IMR-90 (cell line): ENCODE measurements around the gene CDH12. TPM values are rescaled to one million over a fixed set of nuclear protein-coding genes. Genes with fewer than 3 reads are reported as not detected.

Experiments
- ATAC-seq: fragments of 200-7000 bp; cut with Tn5 transposase; 2 replicates; pipeline ENCODE4 v1.9.1; 2020; ENCODE audit warnings: low read depth, mild to moderate bottlenecking, moderate library complexity
- BruUV-seq: library from RNA; stranded (reverse); fragments of 400-500 nt; replicated peaks from 2 replicates; lab custom pipeline; 2021; lab: Mats Ljungman, UMichigan
- CTCF ChIA-PET: fragments of 300-600 bp; formaldehyde crosslinking; extraction: SDS; loops from one replicate; lab custom pipeline; 2021; ENCODE audit warnings: antibody characterized with exemption; lab: Yijun Ruan, JAX
- POLR2A ChIA-PET: fragments of 300-600 bp; sonication (Branson Sonifier 250); formaldehyde crosslinking; loops from one replicate; lab custom pipeline; 2022; ENCODE audit warnings: antibody characterized with exemption; ENCODE audit not compliant: unreplicated experiment; lab: Charles Lee
- DNase-seq: peaks from one replicate; pipeline ENCODE4 v3.0.0; 2013
- H2AFZ ChIP-seq: replicated peaks from 2 replicates; pipeline ENCODE3; 2013; ENCODE audit warnings: low read length, mild to moderate bottlenecking; ENCODE audit not compliant: poor library complexity
- H2AK5ac ChIP-seq: 2 replicates; pipeline ENCODE4 v1.6.1; 2013; ENCODE audit warnings: low read depth, low read length, inconsistent platforms
- H2AK9ac ChIP-seq: replicated peaks from 2 replicates; pipeline ENCODE3; 2013; ENCODE audit warnings: mild to moderate bottlenecking, low read depth, low read length, moderate library complexity; ENCODE audit not compliant: poor library complexity
- H2BK120ac ChIP-seq: 2 replicates; pipeline ENCODE4 v1.6.1; 2013; ENCODE audit warnings: low read depth, low read length, inconsistent platforms
- H2BK15ac ChIP-seq: 3 replicates; pipeline ENCODE4 v1.6.1; 2013; ENCODE audit warnings: low read depth, low read length, inconsistent platforms
- H2BK20ac ChIP-seq: 2 replicates; pipeline ENCODE4 v1.6.1; 2013; ENCODE audit warnings: low read depth, mild to moderate bottlenecking, inconsistent platforms, low read length, moderate library complexity
- H2BK5ac ChIP-seq: 2 replicates; pipeline ENCODE4 v1.6.1; 2013; ENCODE audit warnings: mild to moderate bottlenecking, low read depth, low read length, inconsistent platforms; ENCODE audit not compliant: poor library complexity, severe bottlenecking
- H3K14ac ChIP-seq: replicated peaks from 2 replicates; pipeline ENCODE4 v1.6.1; 2013; ENCODE audit warnings: low read depth, low read length, inconsistent platforms
- H3K18ac ChIP-seq: 2 replicates; pipeline ENCODE4 v1.6.1; 2013; ENCODE audit warnings: low read depth, low read length, control low read depth
- H3K23ac ChIP-seq: 2 replicates; pipeline ENCODE4 v1.6.1; 2013; ENCODE audit warnings: low read depth, low read length, inconsistent platforms
- H3K27ac ChIP-seq: 2 replicates; pipeline ENCODE4 v1.5.1; 2013; ENCODE audit warnings: mild to moderate bottlenecking, control low read depth, low read length; ENCODE audit not compliant: insufficient read depth
- H3K27me3 ChIP-seq: 2 replicates; pipeline ENCODE4 v1.6.1; 2013; ENCODE audit warnings: low read length; ENCODE audit not compliant: control insufficient read depth, insufficient read depth
- H3K36me3 ChIP-seq: 2 replicates; pipeline ENCODE4 v1.6.1; 2013; ENCODE audit warnings: low read length, mixed read lengths; ENCODE audit not compliant: control insufficient read depth, insufficient read depth
- H3K4ac ChIP-seq: 2 replicates; pipeline ENCODE4 v1.6.1; 2013; ENCODE audit warnings: low read depth, low read length, inconsistent platforms
- H3K4me1 ChIP-seq: 2 replicates; pipeline ENCODE4 v1.6.1; 2013; ENCODE audit warnings: low read length, mixed read lengths; ENCODE audit not compliant: control insufficient read depth, insufficient read depth
- H3K4me2 ChIP-seq: 2 replicates; pipeline ENCODE4 v1.6.1; 2013; ENCODE audit warnings: low read depth, mild to moderate bottlenecking, control low read depth, low read length, moderate library complexity
- H3K4me3 ChIP-seq: 2 replicates; pipeline ENCODE4 v1.5.1; 2013; ENCODE audit warnings: low read depth, mild to moderate bottlenecking, control low read depth, low read length, moderate library complexity; ENCODE audit not compliant: insufficient read depth
- H3K56ac ChIP-seq: 2 replicates; pipeline ENCODE4 v1.6.1; 2013; ENCODE audit warnings: low read length, inconsistent platforms; ENCODE audit not compliant: insufficient read depth; ENCODE audit errors: extremely low read depth
- H3K79me1 ChIP-seq, 2 experiments: 2 replicates each; pipeline ENCODE4 v1.6.1; 2013; ENCODE audit warnings: low read length in 2 of 2, inconsistent platforms in 1 of 2, low read depth in 1 of 2
- H3K9ac ChIP-seq: 2 replicates; pipeline ENCODE4 v1.6.1; 2013; ENCODE audit warnings: low read depth, low read length, control low read depth
- H3K9me1 ChIP-seq: 2 replicates; pipeline ENCODE4 v1.6.1; 2013; ENCODE audit warnings: low read length, inconsistent platforms; ENCODE audit not compliant: insufficient read depth
- H3K9me3 ChIP-seq: 2 replicates; pipeline ENCODE4 v1.6.1; 2013; ENCODE audit warnings: low read length; ENCODE audit not compliant: control insufficient read depth, insufficient read depth
- H4K20me1 ChIP-seq: 2 replicates; pipeline ENCODE4 v1.6.1; 2013; ENCODE audit warnings: low read length, inconsistent platforms; ENCODE audit not compliant: insufficient read depth
- H4K5ac ChIP-seq: 2 replicates; pipeline ENCODE4 v1.6.1; 2013; ENCODE audit warnings: mild to moderate bottlenecking, low read depth, low read length, control low read depth
- H4K8ac ChIP-seq, 2 experiments: 2 replicates each; pipeline ENCODE4 v1.6.1; 2013; ENCODE audit warnings: low read depth in 2 of 2, low read length in 2 of 2, control low read depth in 1 of 2, inconsistent platforms in 1 of 2
- H4K91ac ChIP-seq: 2 replicates; pipeline ENCODE4 v1.6.1; 2013; ENCODE audit warnings: low read depth, low read length, inconsistent platforms; ENCODE audit not compliant: insufficient read depth
- BHLHE40 ChIP-seq: fragments of 150-350 bp; IDR thresholded peaks from 2 replicates; pipeline ENCODE4 v1.6.1; 2016; ENCODE audit warnings: mild to moderate bottlenecking, low read depth, low read length
- CEBPB ChIP-seq: IDR thresholded peaks from 2 replicates; pipeline ENCODE4 v1.6.1; 2012; ENCODE audit warnings: low read depth, low read length, improper control_type of control experiment
- FOS ChIP-seq: fragments of 150-350 bp; IDR thresholded peaks from 2 replicates; pipeline ENCODE4 v1.6.1; 2016; ENCODE audit warnings: low read depth, low read length
- MAZ ChIP-seq: IDR thresholded peaks from 2 replicates; pipeline ENCODE4 v1.6.1; 2012; ENCODE audit warnings: low read depth, mild to moderate bottlenecking, low read length, improper control_type of control experiment, moderate library complexity, borderline replicate concordance
- NFE2L2 ChIP-seq: fragments of 150-350 bp; IDR thresholded peaks from 2 replicates; pipeline ENCODE4 v1.6.1; 2016; ENCODE audit warnings: low read depth, mild to moderate bottlenecking, low read length
- POLR2A ChIP-seq: IDR thresholded peaks from 2 replicates; pipeline ENCODE4 v1.6.1; 2012; ENCODE audit warnings: mild to moderate bottlenecking, low read depth, low read length
- RCOR1 ChIP-seq: IDR thresholded peaks from 2 replicates; pipeline ENCODE4 v1.6.1; 2012; ENCODE audit warnings: mild to moderate bottlenecking, low read length, improper control_type of control experiment; ENCODE audit not compliant: insufficient replicate concordance
- USF2 ChIP-seq: fragments of 150-350 bp; IDR thresholded peaks from 2 replicates; pipeline ENCODE4 v1.6.1; 2017; ENCODE audit warnings: mild to moderate bottlenecking, antibody characterized with exemption, low read length, low read depth
- WGBS, 2 experiments: methylation state at CpG; one replicate each; pipeline versions ENCODE4 v1.1.5 to v1.1.7; 2013; ENCODE audit warnings: missing lambda C conversion rate in 2 of 2; ENCODE audit not compliant: insufficient read length in 1 of 2; ENCODE audit errors: extremely low coverage in 2 of 2; 5-methylcytosine and 5-hydroxymethylcytosine counted together
- dilution Hi-C: fragments of 300-500 bp; cut with HindIII; formaldehyde crosslinking; loops from one replicate; pipeline ENCODE4 v1.14.3; 2018; ENCODE audit warnings: low sequenced_read_pairs; ENCODE audit not compliant: unreplicated experiment
- in situ Hi-C: fragments of 300-500 bp; cut with MboI; formaldehyde crosslinking; loops from 3 replicates; pipeline ENCODE4 v1.14.3; 2019; ENCODE audit warnings: low sequenced_read_pairs, inconsistent platforms, mixed read lengths
- intact Hi-C: fragments of 100-400 bp; cut with micrococcal nuclease; formaldehyde crosslinking; loops from 2 replicates; pipeline ENCODE4 v1.10.0; 2022
- polyA plus RNA-seq, 3 experiments: library from polyadenylated mRNA; depleted of rRNA; stranded (reverse); fragments of >200 nt; gene quantifications; 2 replicates each; pipeline ENCODE4 v1.2.3, GENCODE V29; 2012; ENCODE audit warnings: low replicate concordance in 1 of 3
- total RNA-seq: library from RNA; depleted of rRNA; stranded (reverse); fragments of >200 nt; gene quantifications from 2 replicates; pipeline ENCODE4 v1.2.3, GENCODE V29; 2012
- TF ChIP-seq, protein P1 (sequence below): fragments of 150-350 bp; IDR thresholded peaks from 2 replicates; pipeline ENCODE4 v1.6.1; 2016; ENCODE audit warnings: low read depth, mild to moderate bottlenecking, low read length, moderate library complexity, borderline replicate concordance
- TF ChIP-seq, protein P2 (sequence below): conservative IDR thresholded peaks from 2 replicates; pipeline ENCODE4 v1.5.1; 2012; ENCODE audit warnings: mild to moderate bottlenecking, low read depth, low read length, improper control_type of control experiment

The CDH12 gene
- total and polyA plus RNA-seq, 2 of the 4 experiments (the other 2 are of a cell fraction): not detected

DNA sequence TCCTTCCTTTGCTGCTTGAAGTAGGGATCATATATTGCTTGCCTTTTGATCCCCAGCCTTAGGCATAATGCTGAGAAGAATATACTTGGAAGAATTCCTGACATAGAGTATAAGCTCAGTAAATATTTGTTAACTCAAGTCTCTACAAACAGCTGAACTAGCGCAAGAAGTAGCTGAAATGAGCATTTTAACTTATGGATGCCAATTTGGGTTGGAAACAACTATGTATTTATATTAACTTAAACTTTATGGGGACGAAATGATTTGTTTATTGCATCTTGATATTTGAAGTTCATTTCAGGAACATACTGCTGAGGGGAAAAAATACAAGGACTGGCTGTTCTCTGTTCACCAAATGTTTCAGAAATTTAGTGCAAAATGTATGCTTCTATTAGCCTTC lies 258.7 kb downstream of the CDH12 start:
- no peak for TF ChIP-seq POLR2A
- TF ChIP-seq CEBPB: no peak
- TF ChIP-seq NFE2L2: no peak
- TF ChIP-seq, protein P1, sequence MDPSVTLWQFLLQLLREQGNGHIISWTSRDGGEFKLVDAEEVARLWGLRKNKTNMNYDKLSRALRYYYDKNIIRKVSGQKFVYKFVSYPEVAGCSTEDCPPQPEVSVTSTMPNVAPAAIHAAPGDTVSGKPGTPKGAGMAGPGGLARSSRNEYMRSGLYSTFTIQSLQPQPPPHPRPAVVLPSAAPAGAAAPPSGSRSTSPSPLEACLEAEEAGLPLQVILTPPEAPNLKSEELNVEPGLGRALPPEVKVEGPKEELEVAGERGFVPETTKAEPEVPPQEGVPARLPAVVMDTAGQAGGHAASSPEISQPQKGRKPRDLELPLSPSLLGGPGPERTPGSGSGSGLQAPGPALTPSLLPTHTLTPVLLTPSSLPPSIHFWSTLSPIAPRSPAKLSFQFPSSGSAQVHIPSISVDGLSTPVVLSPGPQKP: no peak
- TF ChIP-seq BHLHE40: no peak
- TF ChIP-seq USF2: no peak
- TF ChIP-seq MAZ: no peak
- no peak for TF ChIP-seq FOS
- TF ChIP-seq RCOR1: no peak
- TF ChIP-seq, protein P2, sequence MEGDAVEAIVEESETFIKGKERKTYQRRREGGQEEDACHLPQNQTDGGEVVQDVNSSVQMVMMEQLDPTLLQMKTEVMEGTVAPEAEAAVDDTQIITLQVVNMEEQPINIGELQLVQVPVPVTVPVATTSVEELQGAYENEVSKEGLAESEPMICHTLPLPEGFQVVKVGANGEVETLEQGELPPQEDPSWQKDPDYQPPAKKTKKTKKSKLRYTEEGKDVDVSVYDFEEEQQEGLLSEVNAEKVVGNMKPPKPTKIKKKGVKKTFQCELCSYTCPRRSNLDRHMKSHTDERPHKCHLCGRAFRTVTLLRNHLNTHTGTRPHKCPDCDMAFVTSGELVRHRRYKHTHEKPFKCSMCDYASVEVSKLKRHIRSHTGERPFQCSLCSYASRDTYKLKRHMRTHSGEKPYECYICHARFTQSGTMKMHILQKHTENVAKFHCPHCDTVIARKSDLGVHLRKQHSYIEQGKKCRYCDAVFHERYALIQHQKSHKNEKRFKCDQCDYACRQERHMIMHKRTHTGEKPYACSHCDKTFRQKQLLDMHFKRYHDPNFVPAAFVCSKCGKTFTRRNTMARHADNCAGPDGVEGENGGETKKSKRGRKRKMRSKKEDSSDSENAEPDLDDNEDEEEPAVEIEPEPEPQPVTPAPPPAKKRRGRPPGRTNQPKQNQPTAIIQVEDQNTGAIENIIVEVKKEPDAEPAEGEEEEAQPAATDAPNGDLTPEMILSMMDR: no peak
- ChIA-PET POLR2A (no interaction called here), CTCF (no interaction called here)
- Histone ChIP-seq H2AK5ac (no peak overlapping the region), H2AFZ (no peak overlapping the region), H2BK15ac (no peak overlapping the region), H3K9me3 (no peaks in the 10 kb centered on the region), H3K14ac (no peak overlapping the region), H2BK20ac (no peak overlapping the region), H3K36me3 (no peaks in the 10 kb centered on the region), H3K23ac (no peak overlapping the region), H2AK9ac (no peak overlapping the region), H2BK5ac (no peak overlapping the region), H3K56ac (no peak overlapping the region), H3K4me3 (no peak overlapping the region), H3K27ac (no peak overlapping the region), H3K27me3 (no peaks in the 10 kb centered on the region), H4K91ac (no peak overlapping the region), H3K9ac (no peak overlapping the region), H3K9me1 (no peaks in the 10 kb centered on the region), H3K4ac (no peak overlapping the region), H3K18ac (no peak overlapping the region), H3K4me2 (no peak overlapping the region), H3K4me1 (0 out of 2 replicates have a peak, but pooled peaks cover 2% of the 10 kb centered on the region), H4K20me1 (no peaks in the 10 kb centered on the region), H2BK120ac (no peak overlapping the region), H4K5ac (no peak overlapping the region), H4K8ac (no peak overlapping the region), H3K79me1 (no peaks in the 10 kb centered on the region)
- dilution Hi-C loops (no loop called here), in situ Hi-C loops (no loop called here), intact Hi-C loops (no loop called here)
- WGBS, 2 experiments: no CpG with 5 or more reads among the region's 2 CpGs
- ATAC-seq: no peak
- no TSS peak for BruUV-seq
- no peak for DNase-seq
